ENCODE results near the gene PLCL2. TPM values are rescaled to one million over a fixed set of nuclear protein-coding genes. Genes with fewer than 3 reads are reported as not detected.

PLCL2 gene
- total and polyA plus RNA-seq, 10 of the 15 experiments (the other 5 are each of a cell fraction or from before 2014, with no cell fraction given): 7.5 to 37.3 (median 21.7) TPM

DNA sequence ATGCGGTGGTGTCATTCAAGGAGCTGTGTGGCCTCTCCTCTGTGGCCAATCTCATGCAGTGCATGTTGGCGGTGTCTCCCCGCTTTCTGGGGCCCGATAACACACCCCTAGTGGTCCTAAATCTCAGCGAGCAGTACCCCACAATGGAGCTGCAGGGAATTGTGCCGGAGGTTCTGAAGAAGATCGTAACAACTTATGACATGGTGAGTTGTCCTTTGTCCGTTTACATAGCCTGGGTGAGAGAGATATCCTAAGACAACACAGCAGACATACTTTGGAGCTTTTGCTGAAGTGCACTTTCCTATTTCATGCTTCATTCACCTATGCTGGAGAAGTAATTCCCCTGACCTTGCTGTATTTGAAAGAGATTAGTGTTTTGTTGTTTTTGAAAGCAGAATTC is 130.0 kb downstream of the PLCL2 start:
- CTCF ChIA-PET: interaction anchor here (0.7 kb wide), 1 partner anchor 137 kb away, joined by 4 read pairs; no protein-coding TSS in a partner anchor
- in situ Hi-C loops (cut with MboI): no loop called here
- TF ChIP-seq BCLAF1 (IDR thresholded peaks at IDR 0.05): no peak
- no peak for TF ChIP-seq TCF12 (IDR thresholded peaks at IDR 0.05; ENCODE audit: low read depth, low read length)
- no peak for TF ChIP-seq SMARCA5 (IDR thresholded peaks at IDR 0.05)
- TF ChIP-seq FOXM1 (IDR thresholded peaks at IDR 0.05; ENCODE audit: low read depth, low read length): no peak
- TF ChIP-seq, protein P1, sequence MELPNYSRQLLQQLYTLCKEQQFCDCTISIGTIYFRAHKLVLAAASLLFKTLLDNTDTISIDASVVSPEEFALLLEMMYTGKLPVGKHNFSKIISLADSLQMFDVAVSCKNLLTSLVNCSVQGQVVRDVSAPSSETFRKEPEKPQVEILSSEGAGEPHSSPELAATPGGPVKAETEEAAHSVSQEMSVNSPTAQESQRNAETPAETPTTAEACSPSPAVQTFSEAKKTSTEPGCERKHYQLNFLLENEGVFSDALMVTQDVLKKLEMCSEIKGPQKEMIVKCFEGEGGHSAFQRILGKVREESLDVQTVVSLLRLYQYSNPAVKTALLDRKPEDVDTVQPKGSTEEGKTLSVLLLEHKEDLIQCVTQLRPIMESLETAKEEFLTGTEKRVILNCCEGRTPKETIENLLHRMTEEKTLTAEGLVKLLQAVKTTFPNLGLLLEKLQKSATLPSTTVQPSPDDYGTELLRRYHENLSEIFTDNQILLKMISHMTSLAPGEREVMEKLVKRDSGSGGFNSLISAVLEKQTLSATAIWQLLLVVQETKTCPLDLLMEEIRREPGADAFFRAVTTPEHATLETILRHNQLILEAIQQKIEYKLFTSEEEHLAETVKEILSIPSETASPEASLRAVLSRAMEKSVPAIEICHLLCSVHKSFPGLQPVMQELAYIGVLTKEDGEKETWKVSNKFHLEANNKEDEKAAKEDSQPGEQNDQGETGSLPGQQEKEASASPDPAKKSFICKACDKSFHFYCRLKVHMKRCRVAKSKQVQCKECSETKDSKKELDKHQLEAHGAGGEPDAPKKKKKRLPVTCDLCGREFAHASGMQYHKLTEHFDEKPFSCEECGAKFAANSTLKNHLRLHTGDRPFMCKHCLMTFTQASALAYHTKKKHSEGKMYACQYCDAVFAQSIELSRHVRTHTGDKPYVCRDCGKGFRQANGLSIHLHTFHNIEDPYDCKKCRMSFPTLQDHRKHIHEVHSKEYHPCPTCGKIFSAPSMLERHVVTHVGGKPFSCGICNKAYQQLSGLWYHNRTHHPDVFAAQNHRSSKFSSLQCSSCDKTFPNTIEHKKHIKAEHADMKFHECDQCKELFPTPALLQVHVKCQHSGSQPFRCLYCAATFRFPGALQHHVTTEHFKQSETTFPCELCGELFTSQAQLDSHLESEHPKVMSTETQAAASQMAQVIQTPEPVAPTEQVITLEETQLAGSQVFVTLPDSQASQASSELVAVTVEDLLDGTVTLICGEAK (IDR thresholded peaks at IDR 0.05; ENCODE audit: borderline replicate concordance): no peak
- TF ChIP-seq PAX5 (IDR thresholded peaks at IDR 0.05; ENCODE audit: borderline replicate concordance, low read depth, low read length): no peak
- TF ChIP-seq EP300 (IDR thresholded peaks at IDR 0.05; ENCODE audit: borderline replicate concordance in 1 of 2, control insufficient read depth in 1 of 2, low read depth in 2 of 2, low read length in 2 of 2): no peak
- no peak for TF ChIP-seq MYC (IDR thresholded peaks at IDR 0.05; ENCODE audit: insufficient read depth, insufficient read length, insufficient replicate concordance, low read length, severe bottlenecking)
- no peak for TF ChIP-seq ZZZ3 (IDR thresholded peaks at IDR 0.05; ENCODE audit: control insufficient read depth, insufficient read length, low read depth)
- TF ChIP-seq EED (IDR thresholded peaks at IDR 0.05; ENCODE audit: low read depth): no peak
- no peak for TF ChIP-seq NR2C2 (IDR thresholded peaks at IDR 0.05; ENCODE audit: borderline replicate concordance, control insufficient read depth, insufficient read length, low read depth)
- no peak for TF ChIP-seq CBX3 (IDR thresholded peaks at IDR 0.05; ENCODE audit: borderline replicate concordance, low read depth)
- TF ChIP-seq, protein P2, sequence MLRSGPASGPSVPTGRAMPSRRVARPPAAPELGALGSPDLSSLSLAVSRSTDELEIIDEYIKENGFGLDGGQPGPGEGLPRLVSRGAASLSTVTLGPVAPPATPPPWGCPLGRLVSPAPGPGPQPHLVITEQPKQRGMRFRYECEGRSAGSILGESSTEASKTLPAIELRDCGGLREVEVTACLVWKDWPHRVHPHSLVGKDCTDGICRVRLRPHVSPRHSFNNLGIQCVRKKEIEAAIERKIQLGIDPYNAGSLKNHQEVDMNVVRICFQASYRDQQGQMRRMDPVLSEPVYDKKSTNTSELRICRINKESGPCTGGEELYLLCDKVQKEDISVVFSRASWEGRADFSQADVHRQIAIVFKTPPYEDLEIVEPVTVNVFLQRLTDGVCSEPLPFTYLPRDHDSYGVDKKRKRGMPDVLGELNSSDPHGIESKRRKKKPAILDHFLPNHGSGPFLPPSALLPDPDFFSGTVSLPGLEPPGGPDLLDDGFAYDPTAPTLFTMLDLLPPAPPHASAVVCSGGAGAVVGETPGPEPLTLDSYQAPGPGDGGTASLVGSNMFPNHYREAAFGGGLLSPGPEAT (IDR thresholded peaks at IDR 0.05; ENCODE audit: low read depth): no peak

More for the DNA sequence above, 130.0 kb downstream of the PLCL2 start:
- ChIA-PET RAD21 (ENCODE audit: unreplicated experiment) (interaction anchor here (0.8 to 1.6 kb wide), 2 partner anchors 9 to 11 kb away, joined by 3 to 4 read pairs; no protein-coding TSS in a partner anchor), POLR2A (interaction anchor here (1.2 kb wide), 2 partner anchors 8 to 10 kb away, joined by 3 to 4 read pairs; no protein-coding TSS in a partner anchor), SMC1A (ENCODE audit: uncharacterized antibody, unreplicated experiment) (interaction anchor here (0.7 to 1.7 kb wide), 6 partner anchors 9 to 46 kb away, joined by 3 to 4 read pairs (median 4); no protein-coding TSS in a partner anchor)
- Histone ChIP-seq H3K4me1 (ENCODE audit: control insufficient read depth, insufficient read depth, low read length) (peaks cover 6% of the 10 kb centered on the region), H2AFZ (ENCODE audit: control insufficient read depth, low read depth, low read length) (no peak overlapping the region), H3K4me3 (no peak overlapping the region), H3K4me2 (ENCODE audit: control insufficient read depth, insufficient read depth) (no peak overlapping the region), H3K27me3 (replicated peaks in 1 of 2; ENCODE audit: control insufficient read depth in 2 of 2, insufficient read depth in 2 of 2, low read length in 1 of 2) (no peaks in the 10 kb centered on the region), H3K9ac (ENCODE audit: control insufficient read depth, insufficient read depth, low read length) (no peak overlapping the region), H3K9me3 (replicated peaks; ENCODE audit: control insufficient read depth, insufficient read depth, low read length) (no peaks in the 10 kb centered on the region; the same call in 2 of the 3 replicates), H3K36me3 (ENCODE audit: control insufficient read depth in 2 of 2, insufficient read depth in 2 of 2, low read length in 1 of 2) (peaks cover 11 to 35% of the 10 kb centered on the region in 2 experiments), H4K20me1 (ENCODE audit: control insufficient read depth, insufficient read depth) (no peaks in the 10 kb centered on the region), H3K27ac (ENCODE audit: control insufficient read depth, insufficient read depth) (no peak overlapping the region), H3K79me2 (ENCODE audit: control insufficient read depth, insufficient read depth, low read length) (no peaks in the 10 kb centered on the region; the same call in none of the 2 replicates)
- no peak for DNase-seq (ENCODE audit: low read depth, low spot score)
- ATAC-seq: no peak
- BruUV-seq (replicated peaks): no TSS peak
- intact Hi-C loops (cut with micrococcal nuclease; ENCODE audit: unreplicated experiment): no loop called here
- WGBS (ENCODE audit: insufficient coverage, insufficient replicate concordance, low lambda C conversion rate, missing lambda C conversion rate): 98% methylated on average over 8 of the region's 8 CpGs
- no peak for FAIRE-seq

Measured in GM12878 (cell line).